Measurements from ENCODE around the gene HNF1A. TPM values are rescaled to one million over a fixed set of nuclear protein-coding genes. Genes with fewer than 3 reads are reported as not detected.
A peak's percentile ranks its signal among the peaks of the same experiment; 100 is the strongest.

Gene HNF1A
- total RNA-seq, 1 experiment from 2014 or later = not detected

- H3K36me3 ChIP-seq = no peaks in the 10 kb centered on the region
- no peaks in the 10 kb centered on the region; the same call in 1 of the 2 replicates for H3K27me3 ChIP-seq
- H3K9me3 ChIP-seq = no peaks in the 10 kb centered on the region
- DNase-seq = no peak
- no peak overlapping the region for H3K4me3 ChIP-seq
Observed at GRCh38 chr12:120996133-120996746, 17.9 kb downstream of the HNF1A start.

GRCh38 chr12:120997448-120997847, 19.1 kb downstream of the HNF1A start:
- Histone ChIP-seq H3K4me3 (no peak overlapping the region), H3K27me3 (no peaks in the 10 kb centered on the region), H3K36me3 (no peaks in the 10 kb centered on the region), H3K9me3 (no peaks in the 10 kb centered on the region)
- DNase-seq = no peak

- DNase-seq = no peak
- peaks cover 3% of the 10 kb centered on the region for H3K36me3 ChIP-seq
- no peak overlapping the region for H3K4me3 ChIP-seq
- H3K27me3 ChIP-seq = no peaks in the 10 kb centered on the region
- no peaks in the 10 kb centered on the region for H3K9me3 ChIP-seq
Observed at GRCh38 chr12:120998435-120998834, 20.1 kb downstream of the HNF1A start.

- DNase-seq = no peak
- Histone ChIP-seq H3K36me3 (peaks cover 12% of the 10 kb centered on the region), H3K4me3 (no peak overlapping the region)
Observed at GRCh38 chr12:120999191-121000120, 21.1 kb downstream of the HNF1A start.

GRCh38 chr12:121000530-121000929, 22.2 kb downstream of the HNF1A start:
- DNase-seq = no peak
- Histone ChIP-seq H3K4me3 (no peak overlapping the region), H3K27me3 (no peaks in the 10 kb centered on the region), H3K9me3 (no peaks in the 10 kb centered on the region), H3K36me3 (peaks cover 18% of the 10 kb centered on the region)

More at GRCh38 chr12:120999191-121000120, 21.1 kb downstream of the HNF1A start:
- H3K27me3 ChIP-seq = no peaks in the 10 kb centered on the region
- no peaks in the 10 kb centered on the region for H3K9me3 ChIP-seq

GRCh38 chr12:121001060-121001459, 22.7 kb downstream of the HNF1A start:
- no peak for DNase-seq
- H3K4me3 ChIP-seq = no peak overlapping the region
- no peaks in the 10 kb centered on the region for H3K9me3 ChIP-seq
- H3K27me3 ChIP-seq = no peaks in the 10 kb centered on the region
- H3K36me3 ChIP-seq = peaks cover 21% of the 10 kb centered on the region

GRCh38 chr12:121001841-121002483, 23.6 kb downstream of the HNF1A start:
- no peak overlapping the region for H3K4me3 ChIP-seq
- peaks cover 21% of the 10 kb centered on the region for H3K36me3 ChIP-seq
- H3K9me3 ChIP-seq = no peaks in the 10 kb centered on the region
- no peaks in the 10 kb centered on the region for H3K27me3 ChIP-seq
- no peak for DNase-seq

GRCh38 chr12:121003650-121004049, 25.3 kb downstream of the HNF1A start:
- no peak for DNase-seq
- no peaks in the 10 kb centered on the region for H3K9me3 ChIP-seq
- H3K4me3 ChIP-seq = no peak overlapping the region
- no peaks in the 10 kb centered on the region for H3K27me3 ChIP-seq
- peaks cover 24% of the 10 kb centered on the region for H3K36me3 ChIP-seq

GRCh38 chr12:121004253-121004815, 26.0 kb downstream of the HNF1A start:
- no peak for DNase-seq
- peaks cover 29% of the 10 kb centered on the region for H3K36me3 ChIP-seq
- H3K9me3 ChIP-seq = no peaks in the 10 kb centered on the region
- no peak overlapping the region for H3K4me3 ChIP-seq
- H3K27me3 ChIP-seq = no peaks in the 10 kb centered on the region

- Histone ChIP-seq H3K4me3 (no peak overlapping the region), H3K36me3 (peaks cover 38% of the 10 kb centered on the region), H3K9me3 (no peaks in the 10 kb centered on the region), H3K27me3 (no peaks in the 10 kb centered on the region)
- peak; percentile 32 for DNase-seq
Observed at GRCh38 chr12:121005346-121005815, 27.0 kb downstream of the HNF1A start.

- no peaks in the 10 kb centered on the region for H3K27me3 ChIP-seq
- no peaks in the 10 kb centered on the region for H3K9me3 ChIP-seq
- peaks cover 39% of the 10 kb centered on the region for H3K36me3 ChIP-seq
- DNase-seq = no peak
- H3K4me3 ChIP-seq = no peak overlapping the region
Observed at GRCh38 chr12:121008347-121009098, 30.2 kb downstream of the HNF1A start.

GRCh38 chr12:121009741-121010140, 31.4 kb downstream of the HNF1A start:
- Histone ChIP-seq H3K36me3 (peaks cover 28% of the 10 kb centered on the region), H3K27me3 (no peaks in the 10 kb centered on the region), H3K9me3 (no peaks in the 10 kb centered on the region), H3K4me3 (no peak overlapping the region)
- DNase-seq = peak; percentile 31

GRCh38 chr12:121010860-121011259, 32.5 kb downstream of the HNF1A start:
- Histone ChIP-seq H3K9me3 (no peaks in the 10 kb centered on the region), H3K4me3 (no peak overlapping the region), H3K36me3 (peaks cover 22% of the 10 kb centered on the region), H3K27me3 (no peaks in the 10 kb centered on the region)
- DNase-seq = no peak

- Histone ChIP-seq H3K36me3 (peaks cover 22% of the 10 kb centered on the region), H3K9me3 (no peaks in the 10 kb centered on the region), H3K27me3 (no peaks in the 10 kb centered on the region), H3K4me3 (no peak overlapping the region)
- no peak for DNase-seq
Observed at GRCh38 chr12:121011820-121012219, 33.5 kb downstream of the HNF1A start.

- peaks cover 19% of the 10 kb centered on the region for H3K36me3 ChIP-seq
- no peaks in the 10 kb centered on the region for H3K9me3 ChIP-seq
- no peaks in the 10 kb centered on the region for H3K27me3 ChIP-seq
- DNase-seq = no peak
- H3K4me3 ChIP-seq = no peak overlapping the region
Observed at GRCh38 chr12:121013715-121014114, 35.4 kb downstream of the HNF1A start.

Data from MG63 (cell line).